K562 (cell line): ENCODE measurements around the gene CD93. TPM values are rescaled to one million over a fixed set of nuclear protein-coding genes. Genes with fewer than 3 reads are reported as not detected.
A peak's percentile ranks its signal among the peaks of the same experiment; 100 is the strongest.

Experiments
- DMBX1 ChIP-seq: fragments of 250-450 bp; sonication (Bioruptor Pico); IDR thresholded peaks from 2 replicates; pipeline ENCODE4 v1.8.0; 2022; ENCODE audit warnings: inconsistent platforms, mild to moderate bottlenecking, moderate library complexity, borderline replicate concordance
- ELF1 ChIP-seq: fragments of 200-800 bp; sonication (Bioruptor generic); IDR thresholded peaks from 2 replicates; pipeline ENCODE4 v1.6.1; 2016; ENCODE audit warnings: missing genetic modification characterization, missing compliant biosample characterization
- EP300 ChIP-seq: IDR thresholded peaks from 2 replicates; pipeline ENCODE4 v1.6.1; 2012; ENCODE audit warnings: low read length, improper control_type of control experiment
- ERF ChIP-seq: fragments of 450-650 bp; formaldehyde crosslinking; IDR thresholded peaks from 2 replicates; pipeline ENCODE4 v1.4.0; 2020; ENCODE audit warnings: mild to moderate bottlenecking, mixed read lengths
- FOXP1 ChIP-seq: sonication (generic); formaldehyde crosslinking; IDR thresholded peaks from 2 replicates; pipeline ENCODE4 v1.8.0; 2022; ENCODE audit warnings: mild to moderate bottlenecking, missing genetic modification reagents
- GABPB2 ChIP-seq: fragments of 250-450 bp; sonication (Bioruptor Pico); conservative IDR thresholded peaks from 2 replicates; pipeline ENCODE4 v1.5.1; 2021; ENCODE audit warnings: mild to moderate bottlenecking
- MNT ChIP-seq, 2 experiments: fragments of 450-650 bp; conservative IDR thresholded peaks; 2 replicates each; pipeline ENCODE4 v1.6.1; 2017; ENCODE audit warnings: mild to moderate bottlenecking in 2 of 2, moderate library complexity in 2 of 2
- MYC ChIP-seq, 2 experiments: fragments of 250-450 bp in 1 of 2; sonication (Bioruptor Pico) in 1 of 2; IDR thresholded peaks; 2 replicates each; pipeline versions ENCODE4 v1.5.1 to v1.6.1; 2012 to 2021; ENCODE audit warnings: low read depth in 2 of 2, borderline replicate concordance in 1 of 2, improper control_type of control experiment in 1 of 2, low read length in 1 of 2, mild to moderate bottlenecking in 1 of 2, moderate library complexity in 1 of 2
- NFXL1 ChIP-seq: fragments of 450-650 bp; formaldehyde crosslinking; IDR thresholded peaks from 2 replicates; pipeline ENCODE4 v1.4.0; 2021; ENCODE audit warnings: mild to moderate bottlenecking
- POLR2A ChIP-seq: fragments of 450-650 bp; conservative IDR thresholded peaks from 2 replicates; pipeline ENCODE4 v1.6.1; 2016
- POLR2AphosphoS5 ChIP-seq: IDR thresholded peaks from 2 replicates; pipeline ENCODE4 v1.6.1; 2011; ENCODE audit warnings: mild to moderate bottlenecking, low read depth, low read length, moderate library complexity; ENCODE audit not compliant: control insufficient read depth, insufficient read depth
- RBM34 ChIP-seq: fragments of 200-400 bp; formaldehyde crosslinking; IDR thresholded peaks from 2 replicates; pipeline ENCODE4 v1.6.1; 2018; ENCODE audit warnings: low read length, borderline replicate concordance; ENCODE audit not compliant: insufficient read depth
- ZKSCAN3 ChIP-seq: fragments of 250-450 bp; sonication (Bioruptor Pico); IDR thresholded peaks from 2 replicates; pipeline ENCODE4 v1.4.0; 2020
- polyA plus RNA-seq, 8 experiments: library from polyadenylated mRNA; depleted of rRNA in 4 of 8; stranded (reverse) in 5 of 8; unstranded in 3 of 8; fragments of >200 nt; fragmentation: Nextera tagmentation in 2 of 8; fragmentation: Illumina TruSeq in 1 of 8; extraction: Ambion mirVana in 2 of 8; extraction: Trizol in 1 of 8; gene quantifications; 2 replicates each; pipeline versions ENCODE4 v1.2.1 to v1.2.3, GENCODE V29; 2011 to 2014; ENCODE audit warnings: inconsistent platforms in 1 of 8, missing spikeins in 1 of 8
- total RNA-seq, 7 experiments: library from RNA; depleted of rRNA in 6 of 7; stranded (reverse); fragments of >200 nt in 6 of 7; fragmentation: Illumina TruSeq in 2 of 7; extraction: Trizol in 2 of 7; gene quantifications; 2 replicates each; pipeline versions ENCODE4 v1.2.1 to v1.2.3, GENCODE V29; 2011 to 2021; ENCODE audit warnings: low replicate concordance in 1 of 7
- TF ChIP-seq, protein P1 (sequence below): sonication (generic); formaldehyde crosslinking; IDR thresholded peaks from 2 replicates; pipeline ENCODE4 v1.8.1; 2023; ENCODE audit warnings: mild to moderate bottlenecking, missing genetic modification reagents
- TF ChIP-seq, protein P2 (sequence below), 2 experiments: IDR thresholded peaks in 1 of 2; conservative IDR thresholded peaks in 1 of 2; 2 replicates each; pipeline ENCODE4 v1.6.1; 2016; ENCODE audit warnings: low read depth in 2 of 2, mild to moderate bottlenecking in 1 of 2, missing compliant biosample characterization in 1 of 2, missing genetic modification characterization in 1 of 2, moderate library complexity in 1 of 2
- TF ChIP-seq, protein P3 (sequence below): sonication (generic); formaldehyde crosslinking; IDR thresholded peaks from 2 replicates; pipeline ENCODE4 v1.8.0; 2022; ENCODE audit warnings: mild to moderate bottlenecking, missing genetic modification reagents

CD93 gene
- total and polyA plus RNA-seq, 9 of the 15 experiments (the other 6 are each of a cell fraction or from before 2014, with no cell fraction given): 0.03 to 0.20 (median 0.05) TPM

- TF ChIP-seq, protein P1, sequence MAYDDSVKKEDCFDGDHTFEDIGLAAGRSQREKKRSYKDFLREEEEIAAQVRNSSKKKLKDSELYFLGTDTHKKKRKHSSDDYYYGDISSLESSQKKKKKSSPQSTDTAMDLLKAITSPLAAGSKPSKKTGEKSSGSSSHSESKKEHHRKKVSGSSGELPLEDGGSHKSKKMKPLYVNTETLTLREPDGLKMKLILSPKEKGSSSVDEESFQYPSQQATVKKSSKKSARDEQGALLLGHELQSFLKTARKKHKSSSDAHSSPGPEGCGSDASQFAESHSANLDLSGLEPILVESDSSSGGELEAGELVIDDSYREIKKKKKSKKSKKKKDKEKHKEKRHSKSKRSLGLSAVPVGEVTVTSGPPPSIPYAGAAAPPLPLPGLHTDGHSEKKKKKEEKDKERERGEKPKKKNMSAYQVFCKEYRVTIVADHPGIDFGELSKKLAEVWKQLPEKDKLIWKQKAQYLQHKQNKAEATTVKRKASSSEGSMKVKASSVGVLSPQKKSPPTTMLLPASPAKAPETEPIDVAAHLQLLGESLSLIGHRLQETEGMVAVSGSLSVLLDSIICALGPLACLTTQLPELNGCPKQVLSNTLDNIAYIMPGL (CRISPR knock-in tag): no peak
- TF ChIP-seq RBM34: no peak
- TF ChIP-seq GABPB2 (CRISPR knock-in tag): no peak
- TF ChIP-seq, protein P2, sequence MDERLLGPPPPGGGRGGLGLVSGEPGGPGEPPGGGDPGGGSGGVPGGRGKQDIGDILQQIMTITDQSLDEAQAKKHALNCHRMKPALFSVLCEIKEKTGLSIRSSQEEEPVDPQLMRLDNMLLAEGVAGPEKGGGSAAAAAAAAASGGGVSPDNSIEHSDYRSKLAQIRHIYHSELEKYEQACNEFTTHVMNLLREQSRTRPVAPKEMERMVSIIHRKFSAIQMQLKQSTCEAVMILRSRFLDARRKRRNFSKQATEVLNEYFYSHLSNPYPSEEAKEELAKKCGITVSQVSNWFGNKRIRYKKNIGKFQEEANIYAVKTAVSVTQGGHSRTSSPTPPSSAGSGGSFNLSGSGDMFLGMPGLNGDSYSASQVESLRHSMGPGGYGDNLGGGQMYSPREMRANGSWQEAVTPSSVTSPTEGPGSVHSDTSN (CRISPR knock-in tag; IDR thresholded peaks at IDR 0.05; ENCODE audit: low read depth): no peak
- TF ChIP-seq, protein P2 (tag; conservative IDR thresholded peaks at IDR 0.05; ENCODE audit: low read depth): 0 out of 2 replicates have a peak, but pooled peaks have one; percentile 26
- peak; percentile 80 for TF ChIP-seq EP300
- TF ChIP-seq POLR2A: no peak
- no peak for TF ChIP-seq MNT (conservative IDR thresholded peaks at IDR 0.05)
- TF ChIP-seq DMBX1 (CRISPR knock-in tag): peak; percentile 71
- no peak for TF ChIP-seq ERF
- TF ChIP-seq, protein P3, sequence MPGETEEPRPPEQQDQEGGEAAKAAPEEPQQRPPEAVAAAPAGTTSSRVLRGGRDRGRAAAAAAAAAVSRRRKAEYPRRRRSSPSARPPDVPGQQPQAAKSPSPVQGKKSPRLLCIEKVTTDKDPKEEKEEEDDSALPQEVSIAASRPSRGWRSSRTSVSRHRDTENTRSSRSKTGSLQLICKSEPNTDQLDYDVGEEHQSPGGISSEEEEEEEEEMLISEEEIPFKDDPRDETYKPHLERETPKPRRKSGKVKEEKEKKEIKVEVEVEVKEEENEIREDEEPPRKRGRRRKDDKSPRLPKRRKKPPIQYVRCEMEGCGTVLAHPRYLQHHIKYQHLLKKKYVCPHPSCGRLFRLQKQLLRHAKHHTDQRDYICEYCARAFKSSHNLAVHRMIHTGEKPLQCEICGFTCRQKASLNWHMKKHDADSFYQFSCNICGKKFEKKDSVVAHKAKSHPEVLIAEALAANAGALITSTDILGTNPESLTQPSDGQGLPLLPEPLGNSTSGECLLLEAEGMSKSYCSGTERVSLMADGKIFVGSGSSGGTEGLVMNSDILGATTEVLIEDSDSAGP (CRISPR knock-in tag): no peak
- TF ChIP-seq POLR2AphosphoS5: peak; percentile 36; the same call in 1 of the 2 replicates
- TF ChIP-seq ELF1 (tag): 0 out of 2 replicates have a peak, but pooled peaks have one; percentile 3
- no peak for TF ChIP-seq FOXP1 (CRISPR knock-in tag)
- TF ChIP-seq ZKSCAN3 (CRISPR knock-in tag): no peak
- TF ChIP-seq NFXL1: no peak
- no peak for TF ChIP-seq MYC (IDR thresholded peaks at IDR 0.05; ENCODE audit: low read depth, low read length)
- TF ChIP-seq MYC (CRISPR knock-in tag; IDR thresholded peaks at IDR 0.05; ENCODE audit: borderline replicate concordance, low read depth): no peak
Observed at GRCh38 chr20:23133560-23133998, 47.5 kb upstream of the CD93 start (continued).
